A549 (cell line): ENCODE data around the gene FGF14.

Experiments
- CEBPB ChIP-seq, 2 experiments: fragments of >200 bp in 1 of 2; sonication (Bioruptor Twin) in 1 of 2; formaldehyde crosslinking in 1 of 2; IDR thresholded peaks; 2 replicates each; pipeline ENCODE4 v1.6.1; 2012 to 2016
- CTCF ChIP-seq: fragments of >200 bp; sonication (Bioruptor Twin); formaldehyde crosslinking; IDR thresholded peaks from 3 replicates; pipeline ENCODE4 v1.5.1; 2016
- EP300 ChIP-seq, 2 experiments: fragments of >200 bp; sonication (Bioruptor Twin); formaldehyde crosslinking; IDR thresholded peaks; 2 replicates in 1 of 2; 3 replicates in 1 of 2; pipeline ENCODE4 v1.6.1; 2016 to 2017
- ESRRA ChIP-seq: fragments of 150-350 bp; IDR thresholded peaks from 2 replicates; pipeline ENCODE4 v1.6.1; 2014; ENCODE audit warnings: mild to moderate bottlenecking, low read length, borderline replicate concordance
- KDM1A ChIP-seq: fragments of 200-600 bp; sonication (generic); IDR thresholded peaks from 2 replicates; pipeline ENCODE4 v1.6.1; 2016; ENCODE audit warnings: low read depth, mild to moderate bottlenecking
- MAX ChIP-seq: IDR thresholded peaks from 2 replicates; pipeline ENCODE4 v1.6.1; 2012
- NR3C1 ChIP-seq: fragments of >200 bp; sonication (Bioruptor Twin); formaldehyde crosslinking; IDR thresholded peaks from 3 replicates; pipeline ENCODE4 v1.6.1; 2017
- POLR2A ChIP-seq: IDR thresholded peaks from 2 replicates; pipeline ENCODE4 v1.6.1; 2012; ENCODE audit warnings: mild to moderate bottlenecking, low read length
- RAD21 ChIP-seq, 2 experiments: fragments of >200 bp in 1 of 2; sonication (Bioruptor Twin) in 1 of 2; formaldehyde crosslinking in 1 of 2; IDR thresholded peaks in 1 of 2; conservative IDR thresholded peaks in 1 of 2; 2 replicates in 1 of 2; 3 replicates in 1 of 2; pipeline ENCODE4 v1.6.1; 2012 to 2018; ENCODE audit warnings: inconsistent platforms in 1 of 2
- RFX5 ChIP-seq: fragments of 450-650 bp; IDR thresholded peaks from 2 replicates; pipeline ENCODE4 v1.7.1; 2014; ENCODE audit warnings: antibody characterized with exemption, mild to moderate bottlenecking, moderate library complexity
- USF2 ChIP-seq: fragments of 450-650 bp; IDR thresholded peaks from 2 replicates; pipeline ENCODE4 v1.6.1; 2014; ENCODE audit warnings: antibody characterized with exemption

- TF ChIP-seq KDM1A (no peak), CEBPB (IDR thresholded peaks at IDR 0.05) (no peak), POLR2A (no peak), CTCF (no peak), ESRRA (no peak), EP300 (IDR thresholded peaks at IDR 0.05) (no peak), NR3C1 (no peak), RAD21 (conservative IDR thresholded peaks at IDR 0.05 in 1 of 2, IDR thresholded peaks at IDR 0.05 in 1 of 2) (no peak), USF2 (no peak), RFX5 (no peak), MAX (no peak)
Observed at GRCh38 chr13:102310691-102311418, 91.0 kb downstream of the FGF14 start.
